Fibroblast of lung (primary cell): ENCODE measurements around the gene RIT2. TPM values are rescaled to one million over a fixed set of nuclear protein-coding genes. Genes with fewer than 3 reads are reported as not detected.

Experiments used
- DNase-seq, 2 donors: peaks; one replicate each; pipeline versions ENCODE4 v3.0.0 to v3.0.0-alpha.2; 2010; ENCODE audit warnings: low read depth in 2 of 2
- H2AFZ ChIP-seq: 2 replicates; pipeline ENCODE4 v1.5.1; 2012; ENCODE audit warnings: low read length, control low read depth, inconsistent platforms
- H3K27ac ChIP-seq: 2 replicates; pipeline ENCODE4 v1.5.1; 2011; ENCODE audit warnings: low read length, control low read depth; ENCODE audit not compliant: insufficient read depth
- H3K27me3 ChIP-seq: 2 replicates; pipeline ENCODE4 v1.5.1; 2011; ENCODE audit warnings: mild to moderate bottlenecking, low read length; ENCODE audit not compliant: control insufficient read depth, insufficient read depth
- H3K36me3 ChIP-seq: 2 replicates; pipeline ENCODE4 v1.5.1; 2011; ENCODE audit warnings: low read length; ENCODE audit not compliant: control insufficient read depth, insufficient read depth
- H3K4me1 ChIP-seq: 2 replicates; pipeline ENCODE4 v1.5.1; 2011; ENCODE audit warnings: low read length; ENCODE audit not compliant: control insufficient read depth, insufficient read depth; ENCODE audit errors: extremely low read depth
- H3K4me2 ChIP-seq: 2 replicates; pipeline ENCODE4 v1.5.1; 2011; ENCODE audit warnings: low read length, control low read depth; ENCODE audit not compliant: insufficient read depth; ENCODE audit errors: extremely low read depth
- H3K4me3 ChIP-seq, 4 experiments: fragments of 200-600 bp in 1 of 4; sonication (generic) in 1 of 4; replicated peaks in 1 of 4; 2 replicates each; pipeline ENCODE4 v1.5.1; 2011 to 2016; ENCODE audit warnings: low read length in 4 of 4, low read depth in 3 of 4, mild to moderate bottlenecking in 3 of 4, control low read depth in 2 of 4, inconsistent platforms in 1 of 4, mixed read lengths in 1 of 4; ENCODE audit not compliant: insufficient read depth in 1 of 4; ENCODE audit errors: control extremely low read depth in 1 of 4
- H3K79me2 ChIP-seq: 2 replicates; pipeline ENCODE4 v1.5.1; 2012; ENCODE audit warnings: mild to moderate bottlenecking, low read length, inconsistent platforms; ENCODE audit not compliant: control insufficient read depth, insufficient read depth
- H3K9ac ChIP-seq: 2 replicates; pipeline ENCODE4 v1.5.1; 2011; ENCODE audit warnings: mild to moderate bottlenecking, low read length, control low read depth; ENCODE audit not compliant: insufficient read depth
- H3K9me3 ChIP-seq: 2 replicates; pipeline ENCODE4 v1.5.1; 2012; ENCODE audit warnings: low read depth, low read length; ENCODE audit not compliant: control insufficient read depth, insufficient read depth
- H4K20me1 ChIP-seq: 2 replicates; pipeline ENCODE4 v1.5.1; 2011; ENCODE audit warnings: low read length; ENCODE audit not compliant: control insufficient read depth, insufficient read depth; ENCODE audit errors: extremely low read depth
- EZH2 ChIP-seq: IDR thresholded peaks from 2 replicates; pipeline ENCODE4 v1.5.1; 2012; ENCODE audit warnings: low read length, control low read depth, mild to moderate bottlenecking; ENCODE audit errors: missing control alignments
- polyA plus RNA-seq, 2 donors: library from polyadenylated mRNA; depleted of rRNA in 1 of 2; stranded (reverse) in 1 of 2; unstranded in 1 of 2; fragments of >200 nt; gene quantifications; 2 replicates each; pipeline ENCODE4 v1.2.1, GENCODE V29; 2011 to 2012; ENCODE audit warnings: missing spikeins in 1 of 2
- total RNA-seq: library from RNA; depleted of rRNA; stranded (reverse); fragments of >200 nt; gene quantifications from 2 replicates; pipeline ENCODE4 v1.2.1, GENCODE V29; 2014
- TF ChIP-seq, protein P1 (sequence below), 2 donors: IDR thresholded peaks in 1 of 2; conservative IDR thresholded peaks in 1 of 2; 1 replicate in 1 of 2; 2 replicates in 1 of 2; pipeline ENCODE4 v1.5.1; 2011 to 2012; ENCODE audit warnings: low read length in 2 of 2, control low read depth in 1 of 2, inconsistent platforms in 1 of 2, low read depth in 1 of 2, mild to moderate bottlenecking in 1 of 2

RIT2 gene
- total and polyA plus RNA-seq, 2 donors (not counting 1 experiment from before 2014, with no cell fraction given), result not detected

DNA sequence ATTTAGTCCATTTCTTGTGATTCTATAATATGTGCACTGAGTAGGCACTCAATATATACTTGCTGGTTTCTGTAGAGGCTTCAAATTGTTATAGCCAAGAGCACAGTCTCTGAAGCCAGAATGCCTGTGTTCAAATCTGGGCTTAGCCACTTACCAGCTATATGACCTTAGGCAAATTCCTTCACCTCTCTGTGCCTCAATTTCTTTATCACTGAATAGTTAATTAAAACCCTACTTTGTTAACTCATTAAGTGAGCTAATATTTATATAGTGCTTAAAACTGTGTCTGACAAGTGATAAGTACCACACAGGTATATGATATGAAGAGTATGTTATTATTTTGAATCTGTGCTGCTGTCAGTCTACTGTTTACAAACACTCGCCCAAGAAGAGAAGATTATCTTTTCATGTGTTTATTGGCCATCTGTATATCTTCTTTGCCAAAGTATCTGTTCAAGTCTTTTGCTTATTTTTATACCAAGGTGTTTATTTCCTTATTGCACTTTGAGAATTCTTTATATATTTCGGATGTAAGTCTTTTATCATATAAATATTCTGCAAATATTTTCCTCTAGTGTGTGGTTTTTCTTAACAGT, 1.3 kb upstream of the RIT2 start:
- H3K9me3 ChIP-seq, result no peaks in the 10 kb centered on the region
- H2AFZ ChIP-seq, result no peak overlapping the region
- no peaks in the 10 kb centered on the region for H4K20me1 ChIP-seq
- H3K4me1 ChIP-seq, result no peaks in the 10 kb centered on the region
- H3K36me3 ChIP-seq, result no peaks in the 10 kb centered on the region
- no peak overlapping the region for H3K27ac ChIP-seq
- H3K4me3 ChIP-seq, result no peak overlapping the region
- H3K9ac ChIP-seq, result no peak overlapping the region
- no peaks in the 10 kb centered on the region for H3K79me2 ChIP-seq
- H3K4me2 ChIP-seq, result no peak overlapping the region
- DNase-seq, result no peak
- TF ChIP-seq, protein P1, sequence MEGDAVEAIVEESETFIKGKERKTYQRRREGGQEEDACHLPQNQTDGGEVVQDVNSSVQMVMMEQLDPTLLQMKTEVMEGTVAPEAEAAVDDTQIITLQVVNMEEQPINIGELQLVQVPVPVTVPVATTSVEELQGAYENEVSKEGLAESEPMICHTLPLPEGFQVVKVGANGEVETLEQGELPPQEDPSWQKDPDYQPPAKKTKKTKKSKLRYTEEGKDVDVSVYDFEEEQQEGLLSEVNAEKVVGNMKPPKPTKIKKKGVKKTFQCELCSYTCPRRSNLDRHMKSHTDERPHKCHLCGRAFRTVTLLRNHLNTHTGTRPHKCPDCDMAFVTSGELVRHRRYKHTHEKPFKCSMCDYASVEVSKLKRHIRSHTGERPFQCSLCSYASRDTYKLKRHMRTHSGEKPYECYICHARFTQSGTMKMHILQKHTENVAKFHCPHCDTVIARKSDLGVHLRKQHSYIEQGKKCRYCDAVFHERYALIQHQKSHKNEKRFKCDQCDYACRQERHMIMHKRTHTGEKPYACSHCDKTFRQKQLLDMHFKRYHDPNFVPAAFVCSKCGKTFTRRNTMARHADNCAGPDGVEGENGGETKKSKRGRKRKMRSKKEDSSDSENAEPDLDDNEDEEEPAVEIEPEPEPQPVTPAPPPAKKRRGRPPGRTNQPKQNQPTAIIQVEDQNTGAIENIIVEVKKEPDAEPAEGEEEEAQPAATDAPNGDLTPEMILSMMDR (conservative IDR thresholded peaks at IDR 0.05 in 1 of 2, IDR thresholded peaks at IDR 0.05 in 1 of 2; ENCODE audit: low read depth in 1 of 2, low read length in 2 of 2), result no peak
- no peak for TF ChIP-seq EZH2
- no peaks in the 10 kb centered on the region for H3K27me3 ChIP-seq

GRCh38 chr18:43113220-43113895, 2.1 kb downstream of the RIT2 start:
- Histone ChIP-seq H3K4me2 (no peak overlapping the region), H3K79me2 (no peaks in the 10 kb centered on the region), H3K4me1 (no peaks in the 10 kb centered on the region), H4K20me1 (no peaks in the 10 kb centered on the region), H3K4me3 (no peak overlapping the region), H3K9me3 (no peaks in the 10 kb centered on the region), H3K36me3 (no peaks in the 10 kb centered on the region), H3K27ac (no peak overlapping the region), H3K27me3 (no peaks in the 10 kb centered on the region), H3K9ac (no peak overlapping the region), H2AFZ (no peak overlapping the region)
- TF ChIP-seq EZH2, result no peak
- TF ChIP-seq, protein P1 (conservative IDR thresholded peaks at IDR 0.05 in 1 of 2, IDR thresholded peaks at IDR 0.05 in 1 of 2; ENCODE audit: low read depth in 1 of 2, low read length in 2 of 2), result no peak
- DNase-seq, result no peak

GRCh38 chr18:43108882-43109281, 6.6 kb downstream of the RIT2 start:
- H3K27me3 ChIP-seq, result no peaks in the 10 kb centered on the region
- no peak overlapping the region for H3K4me2 ChIP-seq
- no peaks in the 10 kb centered on the region for H3K9me3 ChIP-seq
- H3K79me2 ChIP-seq, result no peaks in the 10 kb centered on the region
- H3K9ac ChIP-seq, result no peak overlapping the region
- H4K20me1 ChIP-seq, result no peaks in the 10 kb centered on the region
- peak in 1 of 2 donors; percentile 5 for DNase-seq
- H3K36me3 ChIP-seq, result no peaks in the 10 kb centered on the region
- no peak overlapping the region for H3K4me3 ChIP-seq
- H2AFZ ChIP-seq, result no peak overlapping the region
- TF ChIP-seq, protein P1 (conservative IDR thresholded peaks at IDR 0.05 in 1 of 2, IDR thresholded peaks at IDR 0.05 in 1 of 2; ENCODE audit: low read depth in 1 of 2, low read length in 2 of 2), result no peak
- no peak for TF ChIP-seq EZH2
- H3K27ac ChIP-seq, result no peak overlapping the region
- no peaks in the 10 kb centered on the region for H3K4me1 ChIP-seq
